Stimulated activated naive CD8-positive, alpha-beta T cell treated with anti-CD3 and anti-CD28 coated beads, Interleukin-15, Interleukin-2, amounts not matched to agents 100 ng/mL and 50 ng/mL, for 24 hours (primary cell): ENCODE results near the gene CMTM8.
"Not testable (repeated sequence)": the region's sequence is repeated elsewhere in the genome, so short reads cannot be mapped to it uniquely, and the experiment has no call there.

Experiments used
- H3K27ac Mint-ChIP-seq: one replicate; pipeline ENCODE4 v1.8.0; 2021; ENCODE audit warnings: mild to moderate bottlenecking, mixed read lengths
- H3K27me3 Mint-ChIP-seq: one replicate; pipeline ENCODE4 v1.8.0; 2021; ENCODE audit warnings: mixed read lengths
- H3K36me3 Mint-ChIP-seq: one replicate; pipeline ENCODE4 v1.8.0; 2021; ENCODE audit warnings: low read depth, mixed read lengths
- H3K4me1 Mint-ChIP-seq: one replicate; pipeline ENCODE4 v1.8.0; 2021; ENCODE audit warnings: low read depth, mixed read lengths
- H3K4me3 Mint-ChIP-seq: one replicate; pipeline ENCODE4 v1.8.0; 2021; ENCODE audit warnings: mild to moderate bottlenecking, mixed read lengths
- H3K9me3 Mint-ChIP-seq: one replicate; pipeline ENCODE4 v1.8.0; 2021; ENCODE audit warnings: mixed read lengths

CMTM8 gene, protein sequence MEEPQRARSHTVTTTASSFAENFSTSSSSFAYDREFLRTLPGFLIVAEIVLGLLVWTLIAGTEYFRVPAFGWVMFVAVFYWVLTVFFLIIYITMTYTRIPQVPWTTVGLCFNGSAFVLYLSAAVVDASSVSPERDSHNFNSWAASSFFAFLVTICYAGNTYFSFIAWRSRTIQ

DNA sequence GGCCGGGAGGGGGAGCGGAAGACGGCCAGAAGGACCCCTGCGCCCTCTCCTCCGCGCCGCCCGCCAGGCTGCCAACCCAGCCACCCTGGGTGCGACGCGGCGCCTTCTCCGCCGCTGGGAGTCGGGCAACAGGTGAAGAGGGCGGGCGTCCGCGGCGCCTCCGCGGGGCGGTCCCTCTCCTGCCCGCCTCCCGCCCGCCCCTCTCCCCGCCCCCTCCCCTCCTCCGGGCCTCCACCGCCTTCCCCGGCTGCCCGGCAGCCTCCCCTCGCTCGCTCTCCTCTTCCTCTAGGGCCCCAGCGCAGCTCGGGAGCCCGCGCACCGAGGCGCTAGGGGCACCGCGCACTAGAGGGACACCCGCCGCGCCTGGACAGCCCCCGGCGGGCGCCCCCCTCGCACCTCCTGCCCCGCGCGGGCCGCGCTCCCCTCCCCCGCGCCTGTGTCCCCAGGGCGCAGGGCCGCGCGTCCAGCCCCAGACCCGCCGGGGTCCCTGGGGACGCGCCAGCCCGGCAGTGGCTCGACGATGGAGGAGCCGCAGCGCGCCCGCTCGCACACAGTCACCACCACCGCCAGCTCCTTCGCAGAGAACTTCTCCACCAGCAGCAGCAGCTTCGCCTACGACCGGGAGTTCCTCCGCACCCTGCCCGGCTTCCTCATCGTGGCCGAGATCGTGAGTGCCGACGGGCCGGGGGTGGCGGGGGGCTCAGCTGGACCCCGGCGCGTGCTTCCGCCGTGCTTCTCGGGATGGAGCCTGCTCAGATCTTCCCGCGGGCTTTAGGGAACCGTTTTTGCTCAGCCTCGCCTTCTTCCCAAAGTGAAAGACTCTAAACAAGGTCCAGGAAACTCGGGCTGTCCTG, at the start of gene CMTM8:
Gene CMTM8 (plus strand): TSS at position 228 of the 854 bp plus-strand sequence. CDS start 293 bp downstream, at position 521.
- peaks cover 20% of the 10 kb centered on the region for H3K4me1 Mint-ChIP-seq
- peaks cover 17% of the 10 kb centered on the region for H3K27me3 Mint-ChIP-seq
- H3K4me3 Mint-ChIP-seq, result peak within 1 kb of the TSS; percentile 85
- peaks cover 4% of the 10 kb centered on the region for H3K9me3 Mint-ChIP-seq
- peak within 1 kb of the TSS; percentile 39 for H3K27ac Mint-ChIP-seq
- H3K36me3 Mint-ChIP-seq, result peaks cover 9% of the 10 kb centered on the region

DNA sequence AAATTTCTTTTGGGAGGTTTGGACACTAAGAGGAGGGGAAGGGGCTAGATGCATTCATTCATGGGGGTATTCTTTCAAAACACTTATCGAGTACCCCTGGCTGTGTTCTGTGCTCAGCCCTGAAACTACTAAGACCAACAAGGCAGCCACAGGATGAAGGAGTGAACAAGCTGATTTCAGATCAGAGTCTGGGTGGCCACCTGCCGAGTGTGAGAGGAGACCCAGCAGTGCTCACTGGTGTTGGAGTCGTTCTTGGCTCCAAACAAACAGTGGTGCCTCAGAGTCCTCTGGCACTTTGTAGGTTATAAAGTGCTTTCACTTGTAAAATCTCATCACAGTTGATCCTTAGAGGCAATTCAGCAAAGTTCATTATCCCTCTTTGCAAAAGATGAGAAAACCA, 48.8 kb upstream of the CMTM8 start:
- Mint-ChIP-seq H3K4me3 (no peak overlapping the region), H3K27ac (no peak overlapping the region), H3K36me3 (no peaks in the 10 kb centered on the region), H3K27me3 (peaks cover 3% of the 10 kb centered on the region), H3K4me1 (no peaks in the 10 kb centered on the region), H3K9me3 (no peaks in the 10 kb centered on the region)

DNA sequence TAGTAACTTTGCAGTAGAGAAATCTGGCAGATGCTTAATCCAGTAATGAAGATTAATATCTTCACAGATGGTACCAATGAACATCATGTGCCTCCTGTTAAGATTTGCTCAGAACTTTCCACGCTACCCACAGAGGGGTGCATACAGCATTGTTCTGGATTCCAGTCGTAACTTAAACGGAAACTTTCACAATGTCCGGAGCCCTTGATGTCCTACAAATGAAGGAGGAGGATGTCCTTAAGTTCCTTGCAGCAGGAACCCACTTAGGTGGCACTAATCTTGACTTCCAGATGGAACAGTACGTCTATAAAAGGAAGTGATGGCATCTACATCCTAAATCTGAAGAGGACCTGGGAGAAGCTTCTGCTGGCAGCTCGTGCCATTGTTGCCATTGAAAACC, 47.9 kb upstream of the CMTM8 start:
- not testable (repeated sequence) for H3K36me3 Mint-ChIP-seq, H3K27ac Mint-ChIP-seq, H3K9me3 Mint-ChIP-seq, H3K27me3 Mint-ChIP-seq, H3K4me1 Mint-ChIP-seq, H3K4me3 Mint-ChIP-seq

DNA sequence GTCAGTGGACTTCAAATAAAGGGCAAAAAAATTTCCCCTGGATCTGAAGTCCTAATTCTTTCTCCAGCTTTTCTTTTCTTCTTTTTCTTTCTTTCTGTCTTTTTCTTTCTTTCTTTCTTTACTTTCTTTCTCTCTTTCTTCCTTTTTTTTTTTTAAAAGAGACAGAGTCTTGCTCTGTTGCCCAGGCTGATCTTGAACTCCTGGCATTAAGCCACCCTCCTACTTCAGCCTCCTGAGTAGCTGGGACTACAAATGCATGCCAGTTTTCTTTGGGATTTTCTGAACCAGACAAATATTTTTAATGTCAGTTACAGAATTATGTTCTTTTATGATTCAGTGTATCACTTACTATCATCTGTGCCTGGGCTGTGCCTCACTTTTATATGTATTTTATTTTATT, 45.4 kb upstream of the CMTM8 start:
- H3K4me1 Mint-ChIP-seq, result no peaks in the 10 kb centered on the region
- no peaks in the 10 kb centered on the region for H3K9me3 Mint-ChIP-seq
- no peak overlapping the region for H3K27ac Mint-ChIP-seq
- no peak overlapping the region for H3K4me3 Mint-ChIP-seq
- no peaks in the 10 kb centered on the region for H3K36me3 Mint-ChIP-seq
- peaks cover 4% of the 10 kb centered on the region for H3K27me3 Mint-ChIP-seq

DNA sequence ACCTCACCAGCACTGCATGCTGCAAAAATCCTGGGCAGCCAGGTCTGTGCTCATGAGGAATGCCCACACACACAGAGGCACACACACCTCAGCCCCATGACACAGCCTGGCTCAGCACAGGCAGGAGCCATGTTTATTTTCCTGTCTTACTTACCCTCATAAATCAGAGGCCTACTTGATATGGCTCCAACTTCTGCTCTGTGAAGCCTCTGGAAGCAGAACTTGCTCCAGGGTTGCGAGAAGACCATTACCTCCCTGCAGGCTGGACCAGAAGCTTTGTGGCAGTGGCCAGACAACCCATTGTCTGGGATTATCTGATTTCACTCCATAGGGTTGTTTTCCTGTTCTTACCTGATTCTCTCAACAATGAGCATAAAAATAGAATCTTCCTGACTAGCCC, 43.8 kb upstream of the CMTM8 start:
- no peak overlapping the region for H3K4me3 Mint-ChIP-seq
- H3K27ac Mint-ChIP-seq, result no peak overlapping the region
- no peaks in the 10 kb centered on the region for H3K4me1 Mint-ChIP-seq
- H3K27me3 Mint-ChIP-seq, result peaks cover 4% of the 10 kb centered on the region
- H3K9me3 Mint-ChIP-seq, result no peaks in the 10 kb centered on the region
- H3K36me3 Mint-ChIP-seq, result no peaks in the 10 kb centered on the region

DNA sequence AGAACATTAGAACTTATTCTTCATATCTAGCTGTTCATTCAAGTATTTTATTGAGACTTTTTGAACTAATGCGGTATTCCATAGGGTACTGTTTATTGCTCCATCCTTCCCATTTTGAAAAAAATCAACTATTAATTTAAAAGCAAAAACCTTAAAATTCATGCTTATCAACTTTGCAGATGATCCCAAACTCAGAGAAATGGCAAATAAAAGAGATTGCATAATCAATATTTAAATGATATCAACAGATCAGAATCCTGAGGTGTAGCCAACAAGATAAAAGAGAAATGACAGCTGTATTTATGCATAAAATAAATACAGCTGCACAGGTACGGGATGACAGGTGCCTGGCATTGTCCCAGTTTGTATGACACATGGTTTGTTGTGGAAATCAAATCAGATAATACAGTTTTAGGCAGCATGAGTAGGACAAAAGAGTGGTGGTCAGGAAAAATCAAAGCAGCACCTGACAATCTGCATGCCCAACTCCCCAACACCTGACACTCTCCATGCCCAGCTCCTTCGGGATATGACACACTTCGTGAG, 42.4 kb upstream of the CMTM8 start:
- Mint-ChIP-seq H3K4me1 (no peaks in the 10 kb centered on the region), H3K4me3 (no peak overlapping the region), H3K27ac (no peak overlapping the region), H3K9me3 (no peaks in the 10 kb centered on the region), H3K36me3 (no peaks in the 10 kb centered on the region), H3K27me3 (peaks cover 4% of the 10 kb centered on the region)

DNA sequence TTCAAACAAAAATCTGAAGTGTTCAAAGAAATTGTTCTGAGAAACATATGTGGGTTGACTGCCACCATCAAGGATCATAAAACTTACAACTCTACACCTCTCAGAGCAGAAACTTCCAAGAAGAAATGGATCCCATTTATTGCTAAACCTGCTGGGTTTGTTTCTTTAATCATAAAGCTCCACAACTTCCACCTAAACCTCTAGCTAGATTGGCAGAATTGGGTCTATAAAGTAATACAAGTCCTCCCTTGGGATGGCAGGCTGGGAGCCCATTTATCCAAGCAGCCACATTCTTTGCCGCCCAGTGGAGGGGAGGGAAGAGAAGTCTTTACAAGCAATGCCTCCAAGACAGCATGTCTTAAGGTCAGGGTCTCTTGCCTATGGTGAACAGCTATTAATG, 40.5 kb upstream of the CMTM8 start:
- Mint-ChIP-seq H3K4me1 (no peaks in the 10 kb centered on the region), H3K36me3 (no peaks in the 10 kb centered on the region), H3K27me3 (peaks cover 4% of the 10 kb centered on the region), H3K9me3 (no peaks in the 10 kb centered on the region), H3K4me3 (no peak overlapping the region), H3K27ac (no peak overlapping the region)

DNA sequence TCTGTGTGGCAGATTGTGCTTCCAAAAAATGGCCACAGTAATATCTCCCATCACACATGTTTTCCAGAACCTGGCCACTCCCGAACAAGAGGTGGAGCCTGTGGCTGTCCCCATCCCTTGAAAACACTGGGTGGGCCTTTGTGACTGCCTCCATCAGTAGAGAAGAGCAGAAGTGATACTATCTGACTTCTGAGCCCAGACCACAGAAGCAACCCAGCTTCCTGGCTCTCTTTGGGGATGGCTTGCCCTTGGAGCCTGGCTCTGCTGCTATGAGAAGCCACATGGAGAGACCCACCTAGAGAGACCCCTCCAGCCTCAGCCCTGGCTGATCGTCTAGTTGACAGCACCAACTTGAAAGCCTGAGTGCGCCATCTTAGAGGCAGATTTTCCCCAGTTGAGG, 39.8 kb upstream of the CMTM8 start:
- Mint-ChIP-seq H3K27me3 (peaks cover 7% of the 10 kb centered on the region), H3K27ac (no peak overlapping the region), H3K9me3 (no peaks in the 10 kb centered on the region), H3K4me1 (no peaks in the 10 kb centered on the region), H3K4me3 (no peak overlapping the region), H3K36me3 (no peaks in the 10 kb centered on the region)

DNA sequence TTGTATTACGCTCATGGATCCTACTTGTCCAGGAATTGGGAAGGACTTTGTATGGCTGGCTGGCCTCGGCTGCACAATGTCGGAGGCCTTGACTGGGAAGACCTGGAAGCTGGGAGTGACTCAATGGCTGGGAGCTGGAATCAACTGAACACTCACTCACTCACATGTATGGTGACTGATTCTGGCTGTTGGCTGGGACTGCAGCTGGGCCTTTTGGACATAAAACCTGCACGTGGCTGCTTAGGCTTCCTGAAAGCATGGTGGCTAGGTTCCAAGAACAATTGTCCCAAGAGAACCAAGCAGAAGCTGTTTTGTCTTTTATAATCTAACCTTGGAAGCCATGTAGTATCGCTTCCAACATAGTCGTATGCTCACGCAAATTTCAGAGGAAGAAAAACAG, 38.0 kb upstream of the CMTM8 start:
- Mint-ChIP-seq H3K27me3 (peaks cover 8% of the 10 kb centered on the region), H3K9me3 (no peaks in the 10 kb centered on the region), H3K27ac (no peak overlapping the region), H3K4me3 (no peak overlapping the region), H3K4me1 (no peaks in the 10 kb centered on the region), H3K36me3 (no peaks in the 10 kb centered on the region)

DNA sequence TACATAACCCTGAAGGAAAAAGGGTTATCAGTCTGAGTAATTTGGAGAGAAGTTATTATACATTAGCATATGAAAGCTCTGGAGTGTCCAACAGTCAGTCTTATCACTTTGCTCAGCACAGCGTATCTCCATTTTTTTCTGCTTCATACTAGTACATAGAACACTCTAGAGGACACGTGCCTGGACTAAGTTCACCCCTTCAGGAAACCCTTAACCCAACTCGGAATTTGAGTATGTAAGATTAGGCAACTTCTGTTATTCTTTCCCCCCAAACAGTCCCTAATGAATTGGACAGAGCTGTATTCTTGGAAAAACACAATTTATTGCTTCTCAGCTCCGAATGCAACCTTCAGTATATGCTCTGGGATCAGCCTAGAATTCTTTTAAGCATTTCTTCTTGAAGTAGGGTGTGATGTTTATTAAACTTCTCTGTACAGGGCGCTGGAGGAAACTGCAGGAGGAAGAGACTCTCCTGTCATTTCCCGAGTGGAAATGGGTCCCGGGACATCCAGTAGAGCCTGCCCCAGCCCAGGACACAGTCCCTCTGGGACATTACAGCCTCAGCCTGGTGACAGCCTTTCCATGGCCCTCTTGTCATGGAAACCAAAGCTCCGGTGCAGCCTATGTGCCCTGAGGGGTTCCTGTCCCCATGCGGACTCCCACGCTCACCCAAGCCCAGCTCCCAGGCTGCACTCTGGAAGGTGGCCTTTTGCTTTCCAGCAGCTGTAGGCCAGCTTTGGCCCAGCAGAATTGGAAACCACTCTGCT, 37.3 kb upstream of the CMTM8 start:
- H3K27me3 Mint-ChIP-seq, result peaks cover 8% of the 10 kb centered on the region

DNA sequence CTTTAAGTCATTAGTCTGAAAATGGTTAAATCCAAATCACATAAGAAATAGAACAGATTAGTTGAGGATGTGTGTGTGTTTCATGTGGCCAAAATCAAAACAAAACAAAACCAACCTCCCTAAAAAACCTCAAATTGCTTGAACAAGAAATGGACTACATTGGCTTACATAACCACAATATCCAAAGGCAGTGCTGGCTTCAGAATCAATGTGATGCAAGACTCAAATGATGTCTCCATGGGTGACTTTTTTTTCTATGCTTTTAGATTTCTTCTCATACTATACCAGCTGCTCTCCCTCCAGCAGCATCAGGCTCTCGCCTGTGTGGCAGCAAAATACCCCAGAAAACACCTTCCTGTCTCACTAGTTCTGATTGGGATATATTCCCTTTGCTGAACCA, 36.0 kb upstream of the CMTM8 start:
- Mint-ChIP-seq H3K9me3 (no peaks in the 10 kb centered on the region), H3K4me1 (no peaks in the 10 kb centered on the region), H3K4me3 (no peak overlapping the region), H3K36me3 (no peaks in the 10 kb centered on the region), H3K27me3 (peaks cover 4% of the 10 kb centered on the region), H3K27ac (no peak overlapping the region)

More for the DNA sequence above, 37.3 kb upstream of the CMTM8 start:
- no peaks in the 10 kb centered on the region for H3K9me3 Mint-ChIP-seq
- no peak overlapping the region for H3K27ac Mint-ChIP-seq
- no peaks in the 10 kb centered on the region for H3K4me1 Mint-ChIP-seq
- no peak overlapping the region for H3K4me3 Mint-ChIP-seq
- no peaks in the 10 kb centered on the region for H3K36me3 Mint-ChIP-seq

DNA sequence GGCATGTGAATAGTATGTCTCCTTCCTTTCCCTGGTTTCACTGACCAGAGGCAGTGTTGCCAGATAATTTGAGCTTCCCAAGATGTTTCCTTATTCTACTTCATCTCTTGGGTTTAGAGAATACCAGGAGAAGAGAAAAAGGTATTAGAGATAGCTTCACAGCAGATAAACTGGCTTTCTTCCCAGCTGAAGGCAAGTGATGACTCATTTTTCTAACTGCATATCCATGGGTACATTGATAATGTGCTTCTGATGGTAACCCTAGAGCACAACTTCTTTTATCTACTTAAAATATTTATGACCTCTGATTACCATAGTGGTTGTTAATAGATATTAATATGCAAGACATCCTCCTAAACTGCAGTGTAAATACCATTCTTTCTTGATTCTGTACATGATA, 34.6 kb upstream of the CMTM8 start:
- Mint-ChIP-seq H3K4me3 (no peak overlapping the region), H3K9me3 (no peaks in the 10 kb centered on the region), H3K4me1 (no peaks in the 10 kb centered on the region), H3K27me3 (peaks cover 4% of the 10 kb centered on the region), H3K36me3 (no peaks in the 10 kb centered on the region), H3K27ac (no peak overlapping the region)

DNA sequence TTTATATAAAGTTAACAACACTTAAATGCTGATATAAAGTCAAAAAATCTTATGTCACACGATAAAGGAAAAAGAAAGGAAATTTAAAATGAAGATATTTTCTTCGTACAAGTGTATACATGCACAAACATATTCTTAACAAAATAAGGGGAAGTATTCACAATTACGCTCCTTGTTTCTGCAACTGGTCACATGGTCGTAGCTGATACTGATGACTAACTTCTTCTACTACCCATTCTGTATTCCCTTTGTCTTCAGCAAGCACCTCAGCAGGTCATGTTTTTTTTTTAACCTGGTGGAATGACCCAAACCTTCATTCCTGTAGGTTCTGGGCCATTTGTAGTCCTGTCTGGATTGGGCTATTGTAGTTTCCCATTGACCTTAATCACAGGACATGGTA, 30.0 kb upstream of the CMTM8 start:
- Mint-ChIP-seq H3K4me1 (no peaks in the 10 kb centered on the region), H3K36me3 (no peaks in the 10 kb centered on the region), H3K4me3 (no peak overlapping the region), H3K27ac (no peak overlapping the region), H3K27me3 (peaks cover 4% of the 10 kb centered on the region), H3K9me3 (no peaks in the 10 kb centered on the region)

DNA sequence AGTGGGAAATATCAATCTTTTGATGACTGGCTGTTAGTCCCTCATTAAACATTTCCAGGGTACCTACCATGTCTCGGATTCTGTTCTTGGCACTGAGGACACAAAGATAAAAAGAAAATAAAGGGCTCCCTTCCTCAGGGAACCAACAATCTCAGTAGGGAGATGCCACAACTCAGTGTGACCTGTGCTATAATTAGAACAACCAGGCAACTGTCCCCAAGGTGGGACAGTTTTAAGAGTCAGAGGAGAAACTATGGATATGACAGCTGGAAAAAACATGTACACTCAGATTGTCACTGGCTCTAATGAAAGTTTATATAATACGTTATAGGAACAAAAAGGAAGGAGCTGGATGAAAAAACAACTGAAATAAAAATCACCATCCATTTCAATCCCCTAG, 23.3 kb upstream of the CMTM8 start:
- Mint-ChIP-seq H3K27ac (no peak overlapping the region), H3K27me3 (no peaks in the 10 kb centered on the region), H3K4me3 (no peak overlapping the region), H3K4me1 (no peaks in the 10 kb centered on the region), H3K9me3 (peaks cover 12% of the 10 kb centered on the region), H3K36me3 (peaks cover 3% of the 10 kb centered on the region)

DNA sequence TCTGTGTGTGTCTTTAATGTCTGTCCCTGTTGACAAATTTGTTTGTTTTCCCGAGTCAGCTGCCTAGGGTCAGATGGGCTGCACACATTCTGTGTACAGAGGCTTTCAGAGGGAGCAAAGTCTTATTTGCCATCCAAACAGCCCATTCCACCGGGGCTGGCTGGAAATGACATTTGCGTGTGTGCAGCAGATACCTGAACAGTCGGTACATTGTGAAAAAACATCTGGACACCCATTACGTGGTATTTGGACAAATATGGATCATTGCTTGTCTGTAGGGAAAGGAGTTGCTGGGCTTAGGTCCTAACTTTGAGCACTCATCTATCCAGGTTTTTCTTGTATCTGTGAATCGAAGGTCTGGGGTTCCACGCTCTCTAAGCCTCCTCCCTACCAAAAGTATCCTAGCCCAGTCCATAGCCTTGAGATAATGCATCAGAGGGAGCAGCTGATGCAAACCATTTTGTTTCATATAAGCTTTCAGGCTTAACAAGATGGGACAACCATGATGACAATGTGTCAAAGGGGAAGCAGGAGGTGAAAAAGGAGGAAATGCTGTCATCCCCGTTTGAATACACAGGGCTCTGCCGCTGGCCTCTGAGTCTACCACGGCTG, 22.2 kb upstream of the CMTM8 start:
- H3K9me3 Mint-ChIP-seq, result peaks cover 12% of the 10 kb centered on the region
- H3K4me1 Mint-ChIP-seq, result no peaks in the 10 kb centered on the region
- no peak overlapping the region for H3K4me3 Mint-ChIP-seq
- no peak overlapping the region for H3K27ac Mint-ChIP-seq
- peaks cover 3% of the 10 kb centered on the region for H3K36me3 Mint-ChIP-seq
- H3K27me3 Mint-ChIP-seq, result no peaks in the 10 kb centered on the region
